Endothelial cell of umbilical vein (primary cell): ENCODE results near the gene PAX1. TPM values are rescaled to one million over a fixed set of nuclear protein-coding genes. Genes with fewer than 3 reads are reported as not detected.

Source experiments
- BruUV-seq: library from RNA; stranded (reverse); fragments of 400-500 nt; replicated peaks from 2 replicates; lab custom pipeline; 2021; lab: Mats Ljungman, UMichigan
- CTCF ChIA-PET: fragments of 300-600, 350-600 bp; sonication (Branson Sonifier 250); formaldehyde crosslinking; loops from one replicate; lab custom pipeline; 2021; ENCODE audit warnings: antibody characterized with exemption, inconsistent platforms; lab: Charles Lee
- POLR2A ChIA-PET: fragments of 300-600, 350-600 bp; sonication (Branson Sonifier 250); formaldehyde crosslinking; loops from one replicate; lab custom pipeline; 2021; ENCODE audit warnings: antibody characterized with exemption, inconsistent platforms; lab: Charles Lee
- DNase-seq: peaks from one replicate; pipeline ENCODE4 v3.0.0-alpha.2; 2011; ENCODE audit warnings: low read depth, low spot score
- FAIRE-seq: peaks from 2 replicates; lab custom pipeline; 2011; peaks lifted over from hg19 to GRCh38; lab: Jason Lieb, UNC
- H2AFZ ChIP-seq: 2 replicates; pipeline ENCODE4 v1.6.0; 2012; ENCODE audit warnings: low read depth, low read length, control low read depth, inconsistent platforms
- H3K27ac ChIP-seq: 2 replicates; pipeline ENCODE4 v1.5.1; 2011; ENCODE audit warnings: low read depth, mild to moderate bottlenecking, control low read depth, low read length, moderate library complexity; ENCODE audit not compliant: insufficient read depth
- H3K27me3 ChIP-seq, 2 experiments: 2 replicates each; pipeline versions ENCODE4 v1.6.0 to v1.6.1; 2011; ENCODE audit warnings: low read length in 2 of 2, mixed read lengths in 1 of 2; ENCODE audit not compliant: control insufficient read depth in 2 of 2, insufficient read depth in 2 of 2
- H3K36me3 ChIP-seq, 2 experiments: 2 replicates in 1 of 2; 3 replicates in 1 of 2; pipeline ENCODE4 v1.5.1; 2011; ENCODE audit warnings: low read length in 2 of 2, mild to moderate bottlenecking in 1 of 2, moderate library complexity in 1 of 2; ENCODE audit not compliant: control insufficient read depth in 2 of 2, insufficient read depth in 2 of 2; ENCODE audit errors: extremely low read depth in 1 of 2
- H3K4me1 ChIP-seq: 3 replicates; pipeline ENCODE4 v1.5.1; 2011; ENCODE audit warnings: mild to moderate bottlenecking, low read length; ENCODE audit not compliant: control insufficient read depth, insufficient read depth; ENCODE audit errors: extremely low read depth
- H3K4me2 ChIP-seq: 2 replicates; pipeline ENCODE4 v1.6.1; 2011; ENCODE audit warnings: low read length, control low read depth, mixed read lengths; ENCODE audit not compliant: insufficient read depth
- H3K4me3 ChIP-seq, 3 experiments: fragments of 200-600 bp in 1 of 3; sonication (generic), shearing (Covaris generic) in 1 of 3; replicated peaks in 1 of 3; 2 replicates each; pipeline ENCODE4 v1.5.1; 2011 to 2016; ENCODE audit warnings: control low read depth in 3 of 3, low read length in 3 of 3, mild to moderate bottlenecking in 2 of 3, inconsistent platforms in 1 of 3, low read depth in 1 of 3, moderate library complexity in 1 of 3; ENCODE audit not compliant: insufficient read depth in 1 of 3
- H3K79me2 ChIP-seq: 2 replicates; pipeline ENCODE4 v1.6.0; 2012; ENCODE audit warnings: low read length, inconsistent platforms; ENCODE audit not compliant: control insufficient read depth, insufficient read depth
- H3K9ac ChIP-seq: replicated peaks from 2 replicates; pipeline ENCODE3; 2011; ENCODE audit warnings: low read length, control low read depth; ENCODE audit not compliant: insufficient read depth; ENCODE audit errors: extremely low read depth
- H3K9me1 ChIP-seq: replicated peaks from 3 replicates; pipeline ENCODE4 v1.6.0; 2011; ENCODE audit warnings: mild to moderate bottlenecking, low read length; ENCODE audit not compliant: control insufficient read depth, insufficient read depth; ENCODE audit errors: extremely low read depth
- H3K9me3 ChIP-seq: replicated peaks from 2 replicates; pipeline ENCODE4 v1.5.1; 2012; ENCODE audit warnings: low read length, inconsistent platforms; ENCODE audit not compliant: control insufficient read depth, insufficient read depth
- H4K20me1 ChIP-seq: replicated peaks from 2 replicates; pipeline ENCODE3; 2011; ENCODE audit warnings: mild to moderate bottlenecking, low read length; ENCODE audit not compliant: control insufficient read depth, insufficient read depth; ENCODE audit errors: extremely low read depth
- CTCF ChIP-seq, 2 donors: IDR thresholded peaks; 1 replicate in 1 of 2; 2 replicates in 1 of 2; pipeline ENCODE4 v1.5.1; 2011; ENCODE audit warnings: low read length in 2 of 2, mild to moderate bottlenecking in 2 of 2, moderate library complexity in 2 of 2, control low read depth in 1 of 2, inconsistent platforms in 1 of 2, low read depth in 1 of 2; ENCODE audit not compliant: insufficient read depth in 1 of 2; ENCODE audit errors: extremely low read depth in 1 of 2
- EZH2 ChIP-seq: IDR thresholded peaks from 2 replicates; pipeline ENCODE4 v1.6.1; 2012; ENCODE audit warnings: borderline replicate concordance, low read depth, mild to moderate bottlenecking, moderate library complexity, low read length, inconsistent platforms; ENCODE audit not compliant: severe bottlenecking
- FOS ChIP-seq: IDR thresholded peaks from 2 replicates; pipeline ENCODE4 v1.6.1; 2011; ENCODE audit warnings: mild to moderate bottlenecking, low read length, moderate library complexity, borderline replicate concordance; ENCODE audit not compliant: insufficient read depth
- GATA2 ChIP-seq: IDR thresholded peaks from 2 replicates; pipeline ENCODE4 v1.7.0; 2011; ENCODE audit warnings: low read depth, mild to moderate bottlenecking, moderate library complexity, mixed read lengths, low read length; ENCODE audit not compliant: insufficient read length, insufficient read depth
- JUN ChIP-seq: IDR thresholded peaks from 2 replicates; pipeline ENCODE4 v1.6.1; 2011; ENCODE audit warnings: borderline replicate concordance, low read depth; ENCODE audit not compliant: insufficient read length, insufficient read depth
- MAX ChIP-seq: IDR thresholded peaks from 2 replicates; pipeline ENCODE4 v1.6.1; 2011; ENCODE audit not compliant: insufficient read depth, insufficient read length
- MYC ChIP-seq: IDR thresholded peaks from one replicate; pipeline ENCODE4 v1.6.1; 2011; ENCODE audit warnings: mild to moderate bottlenecking, low read depth, low read length
- POLR2A ChIP-seq: IDR thresholded peaks from 2 replicates; pipeline ENCODE4 v1.6.1; 2012; ENCODE audit warnings: low read depth, mild to moderate bottlenecking, control low read depth, low read length
- POLR2AphosphoS5 ChIP-seq: IDR thresholded peaks from 2 replicates; pipeline ENCODE4 v1.6.1; 2012; ENCODE audit warnings: low read depth, mild to moderate bottlenecking, control low read depth, low read length, moderate library complexity; ENCODE audit not compliant: insufficient read depth
- dilution Hi-C: fragments of 300-500 bp; cut with MboI; formaldehyde crosslinking; loops from one replicate; pipeline ENCODE4 v1.15.0; 2019; ENCODE audit warnings: low sequenced_read_pairs; ENCODE audit not compliant: extremely low pct_ligation_motif_present
- intact Hi-C: fragments of 100-400 bp; cut with micrococcal nuclease; formaldehyde crosslinking; loops from one replicate; pipeline ENCODE4 v1.10.0; 2022
- polyA plus RNA-seq, 4 experiments: library from polyadenylated mRNA; depleted of rRNA in 3 of 4; stranded (reverse) in 3 of 4; unstranded in 1 of 4; fragments of >200 nt; gene quantifications; 2 replicates each; pipeline versions ENCODE4 v1.2.1 to v1.2.3, GENCODE V29; 2011 to 2012; ENCODE audit warnings: missing spikeins in 1 of 4
- total RNA-seq: library from RNA; stranded (reverse); gene quantifications from 2 replicates; pipeline ENCODE4 v1.2.3, GENCODE V29; 2021

The PAX1 gene
- total and polyA plus RNA-seq, 2 donors (not counting 3 experiments of a cell fraction or from before 2014, with no cell fraction given): not detected

- dilution Hi-C loops: no loop called here
- Histone ChIP-seq H3K36me3 (no peaks in the 10 kb centered on the region), H3K9ac (no peak overlapping the region), H3K4me3 (no peak overlapping the region), H3K9me3 (no peaks in the 10 kb centered on the region), H3K27me3 (no peaks in the 10 kb centered on the region), H3K9me1 (no peaks in the 10 kb centered on the region), H3K27ac (no peak overlapping the region), H3K4me1 (no peaks in the 10 kb centered on the region), H2AFZ (no peak overlapping the region), H3K4me2 (no peak overlapping the region), H4K20me1 (no peaks in the 10 kb centered on the region), H3K79me2 (no peaks in the 10 kb centered on the region)
- intact Hi-C loops: no loop called here
- no peak for DNase-seq
- BruUV-seq: no TSS peak
- ChIA-PET CTCF (no interaction called here), POLR2A (no interaction called here)
- no peak for FAIRE-seq
- TF ChIP-seq GATA2 (no peak), JUN (no peak), MAX (no peak), POLR2AphosphoS5 (no peak), FOS (no peak), POLR2A (no peak)
These were observed 34.2 kb downstream of the PAX1 start for GRCh38 chr20:21739682-21740081.

GRCh38 chr20:21741266-21741665 is 35.8 kb downstream of the PAX1 start:
- intact Hi-C loops (no loop called here), dilution Hi-C loops (no loop called here)
- H2AFZ ChIP-seq: no peak overlapping the region
- H3K27me3 ChIP-seq: no peaks in the 10 kb centered on the region
- H3K36me3 ChIP-seq: no peaks in the 10 kb centered on the region
- H3K9me1 ChIP-seq: no peaks in the 10 kb centered on the region
- no peak for DNase-seq
- ChIA-PET POLR2A (no interaction called here), CTCF (no interaction called here)
- no peaks in the 10 kb centered on the region for H3K79me2 ChIP-seq
- no peaks in the 10 kb centered on the region for H3K9me3 ChIP-seq
- no peak overlapping the region for H3K27ac ChIP-seq
- no TSS peak for BruUV-seq
- TF ChIP-seq JUN (no peak), MYC (no peak), POLR2A (no peak), POLR2AphosphoS5 (no peak), EZH2 (no peak), MAX (no peak), CTCF (IDR thresholded peaks at IDR 0.05; ENCODE audit: extremely low read depth in 1 of 2, insufficient read depth in 1 of 2, low read depth in 1 of 2, low read length in 2 of 2) (no peak), GATA2 (no peak), FOS (no peak)
- no peak overlapping the region for H3K9ac ChIP-seq
- no peak for FAIRE-seq
- no peak overlapping the region for H3K4me2 ChIP-seq
- H4K20me1 ChIP-seq: no peaks in the 10 kb centered on the region
- H3K4me3 ChIP-seq: no peak overlapping the region
- H3K4me1 ChIP-seq: no peaks in the 10 kb centered on the region
